Activated CD8-positive, alpha-beta memory T cell treated with anti-CD3 and anti-CD28 coated beads, Interleukin-2, amount 50 U/mL, for 24 hours (primary cell): ENCODE results near the gene ADISSP.

Source experiments
- DNase-seq: peaks from one replicate; pipeline ENCODE4 v3.0.0-alpha.2; 2020; ENCODE audit errors: extremely low read depth

Gene ADISSP

GRCh38 chr20:3738111-3739053 lies 29.2 kb downstream of the ADISSP start:
- DNase-seq = no peak

GRCh38 chr20:3735768-3736167 lies 31.8 kb downstream of the ADISSP start:
- no peak for DNase-seq

GRCh38 chr20:3734111-3734843 lies 33.3 kb downstream of the ADISSP start:
- DNase-seq = no peak

GRCh38 chr20:3733119-3733995 lies 34.2 kb downstream of the ADISSP start:
- no peak for DNase-seq

GRCh38 chr20:3732327-3733118 lies 35.0 kb downstream of the ADISSP start, which contains the start of gene HSPA12B:
HSPA12B (plus strand) TSS chr20:3732685; CDS start chr20:3738675, 5,990 bp downstream.
- DNase-seq = no peak

GRCh38 chr20:3731944-3732326 lies 35.6 kb downstream of the ADISSP start:
- no peak for DNase-seq

- no peak for DNase-seq
Measured at GRCh38 chr20:3730803-3731672, 36.5 kb downstream of the ADISSP start.

GRCh38 chr20:3729811-3730540 lies 37.6 kb downstream of the ADISSP start:
- no peak for DNase-seq

GRCh38 chr20:3729378-3729777 lies 38.2 kb downstream of the ADISSP start:
- no peak for DNase-seq

- DNase-seq = no peak
Measured at GRCh38 chr20:3728876-3729275, 38.7 kb downstream of the ADISSP start.

GRCh38 chr20:3728354-3728753 lies 39.2 kb downstream of the ADISSP start:
- no peak for DNase-seq

GRCh38 chr20:3727401-3728021 lies 40.0 kb downstream of the ADISSP start:
- DNase-seq = no peak

- no peak for DNase-seq
Measured at GRCh38 chr20:3724356-3724755, 43.2 kb downstream of the ADISSP start.

- no peak for DNase-seq
Measured at GRCh38 chr20:3723284-3723683, 44.3 kb downstream of the ADISSP start.

- DNase-seq = no peak
Measured at GRCh38 chr20:3721912-3722311, 45.6 kb downstream of the ADISSP start.

- DNase-seq = no peak
Measured at GRCh38 chr20:3720626-3721025, 46.9 kb downstream of the ADISSP start.

- DNase-seq = no peak
Measured at GRCh38 chr20:3720068-3720467, 47.5 kb downstream of the ADISSP start.

- DNase-seq = no peak
Measured at GRCh38 chr20:3719046-3719445, 48.5 kb downstream of the ADISSP start.
